Skeletal muscle tissue (tissue), 4 donors: ENCODE measurements around the gene DIP2C. TPM values are rescaled to one million over a fixed set of nuclear protein-coding genes. Genes with fewer than 3 reads are reported as not detected.

Source experiments
- H3K27ac ChIP-seq: one replicate; pipeline ENCODE4 v1.7.0; 2013; ENCODE audit warnings: mild to moderate bottlenecking, low read depth, low read length, inconsistent platforms
- H3K27me3 ChIP-seq, 3 donors: one replicate each; pipeline ENCODE4 v1.7.0; 2013; ENCODE audit warnings: low read length in 3 of 3; ENCODE audit not compliant: control insufficient read depth in 3 of 3, insufficient read depth in 3 of 3
- H3K36me3 ChIP-seq, 3 donors: one replicate each; pipeline ENCODE4 v1.7.0; 2013; ENCODE audit warnings: low read length in 3 of 3; ENCODE audit not compliant: control insufficient read depth in 3 of 3, insufficient read depth in 3 of 3
- H3K4me1 ChIP-seq, 3 donors: one replicate each; pipeline ENCODE4 v1.7.0; 2013; ENCODE audit warnings: low read length in 3 of 3, mild to moderate bottlenecking in 3 of 3; ENCODE audit not compliant: control insufficient read depth in 3 of 3, insufficient read depth in 3 of 3
- H3K4me3 ChIP-seq, 3 donors: one replicate each; pipeline ENCODE4 v1.7.0; 2013; ENCODE audit warnings: low read length in 3 of 3
- H3K9ac ChIP-seq, 3 donors: one replicate each; pipeline ENCODE4 v1.7.0; 2013; ENCODE audit warnings: low read length in 3 of 3, mild to moderate bottlenecking in 3 of 3, moderate library complexity in 2 of 3, low read depth in 1 of 3
- H3K9me3 ChIP-seq, 3 donors: one replicate each; pipeline ENCODE4 v1.7.0; 2013; ENCODE audit warnings: low read length in 3 of 3; ENCODE audit not compliant: control insufficient read depth in 3 of 3
- total RNA-seq: library from RNA; depleted of rRNA; stranded (reverse); fragments of >200 nt; gene quantifications from one replicate; pipeline ENCODE4 v1.2.3, GENCODE V29; 2014
- donor health status: Osteomylitis.

DIP2C gene
- total RNA-seq, 1 donor from 2014 or later: 18.8 TPM

DNA sequence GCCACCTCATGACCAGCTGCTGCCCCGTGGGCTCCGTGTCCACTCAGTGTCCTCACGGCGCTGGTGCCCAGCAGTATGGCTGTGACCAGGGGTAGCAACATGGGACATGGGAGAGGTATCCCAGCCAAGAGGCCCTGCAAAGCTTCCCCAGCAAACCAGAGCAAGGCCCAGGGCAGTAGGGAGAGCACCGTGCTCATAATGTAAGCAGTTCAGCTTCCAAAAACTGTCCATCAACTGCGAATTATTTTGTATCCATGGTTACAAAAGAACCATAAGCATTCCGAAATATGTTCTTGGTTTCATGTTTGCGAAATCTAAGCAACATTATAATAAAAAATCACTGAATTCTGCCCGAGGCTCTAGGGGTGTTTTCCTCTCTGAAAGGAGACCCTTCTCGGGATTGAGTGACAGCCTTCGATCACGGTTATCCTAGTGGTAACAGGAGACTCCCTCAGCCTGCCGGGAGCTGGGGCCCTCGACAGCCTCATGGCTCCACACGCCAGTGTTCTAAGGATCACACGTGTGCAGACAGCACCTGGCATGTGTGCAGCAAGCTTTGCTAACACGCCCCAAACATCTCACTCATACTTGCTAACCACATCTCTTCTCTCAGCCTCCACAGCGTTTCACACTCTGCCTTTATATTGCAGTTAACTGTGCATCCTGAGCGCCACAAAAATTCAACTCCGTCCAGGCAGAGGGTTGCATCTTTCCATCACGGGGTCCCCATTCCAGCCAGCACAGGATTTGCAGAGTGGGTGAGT is 117.6 kb downstream of the DIP2C start:
- Histone ChIP-seq H3K4me1 (peaks cover 11 to 24% (median 16%) of the 10 kb centered on the region in 3 donors), H3K9ac (no peak overlapping the region), H3K9me3 (peaks cover 0 to 2% (median 0%) of the 10 kb centered on the region in 3 donors), H3K27me3 (no peaks in the 10 kb centered on the region), H3K36me3 (no peaks in the 10 kb centered on the region), H3K27ac (no peak overlapping the region), H3K4me3 (no peak overlapping the region)

DNA sequence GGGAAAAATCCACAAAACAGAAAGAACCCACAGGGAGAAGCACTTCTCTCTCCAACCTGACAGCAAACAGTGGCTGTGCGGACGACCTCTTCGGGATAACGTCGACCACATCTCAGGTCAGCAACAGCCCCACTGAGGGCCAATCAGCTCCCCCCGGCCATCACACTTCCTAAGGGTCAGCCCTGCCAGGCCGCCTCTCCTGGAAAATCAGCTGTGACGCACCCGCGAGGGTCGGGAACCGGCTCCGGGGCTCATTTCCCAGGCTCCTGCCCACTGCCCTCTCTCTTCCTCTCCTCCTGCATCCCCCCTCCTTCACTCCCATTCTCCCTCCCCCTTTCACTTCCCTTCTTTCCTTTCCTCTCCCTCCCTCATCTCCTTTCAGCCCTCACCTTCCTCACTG is 118.3 kb downstream of the DIP2C start:
- Histone ChIP-seq H3K9me3 (peaks cover 0 to 2% (median 0%) of the 10 kb centered on the region in 3 donors), H3K4me3 (no peak overlapping the region), H3K27me3 (no peaks in the 10 kb centered on the region), H3K4me1 (peaks cover 10 to 19% (median 12%) of the 10 kb centered on the region in 3 donors), H3K36me3 (no peaks in the 10 kb centered on the region), H3K27ac (no peak overlapping the region), H3K9ac (no peak overlapping the region)

DNA sequence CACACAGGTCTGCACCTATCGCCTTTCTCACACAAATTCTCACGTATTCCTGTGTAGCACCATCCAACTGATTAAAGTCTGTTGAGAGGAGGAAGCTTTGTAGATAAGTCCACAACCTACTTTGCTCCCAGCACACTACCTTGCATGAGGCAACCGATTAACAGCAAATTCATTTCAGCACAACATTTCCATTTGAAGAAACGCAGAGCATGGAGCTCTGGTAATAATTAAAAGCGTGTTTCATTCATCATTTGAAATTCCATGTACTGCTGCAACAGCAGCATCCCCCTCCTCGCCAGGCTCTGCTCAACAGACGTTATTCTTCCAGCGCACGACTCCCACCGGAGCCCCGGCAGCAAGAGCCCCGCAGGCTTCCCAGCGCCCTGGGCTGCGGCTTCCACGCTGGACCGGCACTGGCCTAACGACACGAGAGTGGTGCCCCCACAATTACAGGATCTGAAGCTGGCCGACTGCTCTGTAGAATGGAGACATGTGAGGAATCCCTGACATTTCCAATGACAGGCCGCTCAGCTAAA is 118.8 kb downstream of the DIP2C start:
- H3K9me3 ChIP-seq: peaks cover 0 to 2% (median 0%) of the 10 kb centered on the region in 3 donors
- H3K4me3 ChIP-seq: no peak overlapping the region
- H3K27ac ChIP-seq: no peak overlapping the region
- no peaks in the 10 kb centered on the region for H3K27me3 ChIP-seq
- H3K36me3 ChIP-seq: no peaks in the 10 kb centered on the region
- peaks cover 6 to 14% (median 7%) of the 10 kb centered on the region in 3 donors for H3K4me1 ChIP-seq
- H3K9ac ChIP-seq: no peak overlapping the region

DNA sequence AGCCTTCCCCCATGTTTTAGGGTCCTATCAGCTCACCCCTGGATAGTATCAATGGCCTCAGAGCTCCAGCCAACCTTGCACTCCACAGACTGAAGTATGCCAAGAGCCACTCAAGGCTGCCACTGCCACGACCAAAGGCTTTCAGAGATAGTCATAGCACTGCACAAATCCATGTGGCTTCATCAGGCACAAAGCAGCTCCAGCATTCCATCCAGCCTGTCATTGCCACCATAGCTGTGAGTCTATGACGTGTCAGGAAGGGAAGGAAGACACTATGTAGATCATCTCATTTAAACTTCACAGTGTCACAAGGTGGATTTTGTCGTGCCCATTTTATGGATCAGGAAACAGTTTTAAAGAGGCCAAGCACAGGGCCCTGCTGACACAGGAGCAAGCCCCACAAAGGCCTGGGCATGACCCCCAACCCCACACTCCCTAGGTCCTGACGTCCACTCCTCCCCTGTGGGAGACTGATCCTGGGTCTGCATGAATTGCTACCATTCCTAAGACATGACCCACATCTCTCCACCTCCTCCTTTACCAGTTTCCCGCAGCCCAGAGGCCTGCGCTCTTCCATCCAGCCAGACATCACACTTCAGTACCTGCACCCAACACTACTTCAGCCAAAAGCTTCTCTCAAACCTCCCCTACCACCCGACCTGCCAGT is 119.4 kb downstream of the DIP2C start:
- no peak overlapping the region for H3K27ac ChIP-seq
- H3K27me3 ChIP-seq: no peaks in the 10 kb centered on the region
- no peak overlapping the region for H3K9ac ChIP-seq
- no peak overlapping the region for H3K4me3 ChIP-seq
- H3K4me1 ChIP-seq: peaks cover 3 to 9% (median 5%) of the 10 kb centered on the region in 3 donors
- no peaks in the 10 kb centered on the region for H3K36me3 ChIP-seq
- H3K9me3 ChIP-seq: peaks cover 0 to 2% (median 0%) of the 10 kb centered on the region in 3 donors

DNA sequence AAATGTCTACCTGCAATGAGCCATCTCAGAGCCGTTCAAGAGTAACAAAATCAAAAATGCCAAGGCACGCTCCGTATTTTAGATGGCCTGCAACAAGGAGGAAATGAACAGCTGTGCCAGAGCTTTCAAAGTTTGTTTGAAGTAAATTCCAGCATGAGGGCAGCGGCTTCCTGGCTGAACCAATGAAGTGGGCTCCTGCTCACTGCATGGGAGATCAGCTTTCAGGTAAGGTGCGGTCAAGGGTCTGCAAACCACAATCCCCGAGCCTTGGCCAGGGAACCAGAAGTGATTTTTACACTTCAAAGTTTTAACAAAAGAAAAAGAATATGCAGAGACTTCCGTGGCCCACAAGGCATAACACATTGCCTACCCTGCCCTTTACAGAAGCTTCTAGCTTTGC is 120.6 kb downstream of the DIP2C start:
- Histone ChIP-seq H3K27me3 (no peaks in the 10 kb centered on the region), H3K9ac (no peak overlapping the region), H3K9me3 (peaks cover 0 to 7% (median 1%) of the 10 kb centered on the region in 3 donors), H3K4me1 (peaks cover 3 to 9% (median 5%) of the 10 kb centered on the region in 3 donors), H3K27ac (no peak overlapping the region), H3K36me3 (no peaks in the 10 kb centered on the region), H3K4me3 (no peak overlapping the region)

DNA sequence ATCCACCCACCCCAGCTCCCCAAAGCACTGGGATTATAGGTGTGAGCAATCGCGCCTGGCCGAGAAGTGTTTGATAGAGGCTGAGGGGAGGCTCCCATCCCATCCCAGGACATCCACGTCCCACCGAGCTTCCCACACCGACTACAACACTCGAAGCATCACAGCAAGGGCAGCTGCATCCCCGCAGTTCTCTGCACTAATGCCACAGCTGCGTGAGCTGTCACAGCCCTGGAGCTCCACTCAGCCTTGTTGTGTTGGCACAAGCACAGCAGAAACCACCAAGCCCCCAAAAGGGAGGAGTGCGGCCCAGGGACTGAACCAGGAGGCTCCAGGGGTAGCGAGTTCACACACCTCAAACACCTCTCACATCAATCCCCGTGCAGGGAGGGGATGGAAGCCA is 121.6 kb downstream of the DIP2C start:
- H3K36me3 ChIP-seq: no peaks in the 10 kb centered on the region
- no peaks in the 10 kb centered on the region for H3K27me3 ChIP-seq
- peaks cover 0 to 7% (median 1%) of the 10 kb centered on the region in 3 donors for H3K9me3 ChIP-seq

DNA sequence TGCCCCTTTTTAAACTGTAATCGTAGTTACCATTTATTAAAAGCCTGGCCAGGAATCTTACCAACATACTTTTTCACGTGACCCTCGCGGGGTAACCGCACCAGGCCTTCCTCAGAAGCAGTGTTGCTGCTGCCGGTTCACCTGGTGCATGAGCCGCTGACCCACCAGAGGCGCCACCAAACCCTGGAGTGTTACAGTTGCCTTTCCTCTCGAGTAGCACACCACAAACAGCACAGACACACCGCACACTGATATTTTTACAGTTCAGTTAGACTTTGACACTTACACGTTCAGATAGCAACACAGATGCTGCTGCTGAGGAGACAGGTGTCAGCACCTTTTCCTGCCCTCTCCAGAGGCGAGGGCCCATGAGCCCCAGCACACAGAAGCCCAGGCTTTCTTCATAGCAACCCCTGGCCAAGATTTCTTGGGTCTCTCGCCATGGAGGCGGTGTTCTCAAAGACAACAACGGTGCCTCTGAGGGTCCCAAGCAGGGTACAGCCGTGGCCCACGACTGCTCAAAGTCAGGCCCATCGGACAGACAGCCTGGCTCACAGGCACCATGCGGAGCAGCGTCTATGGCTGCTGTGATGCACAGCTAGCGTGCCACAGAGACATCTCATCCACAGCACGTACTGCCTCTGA is 123.1 kb downstream of the DIP2C start:
- Histone ChIP-seq H3K9me3 (peaks cover 0 to 7% (median 1%) of the 10 kb centered on the region in 3 donors), H3K4me1 (peaks cover 3 to 8% (median 6%) of the 10 kb centered on the region in 3 donors), H3K27me3 (no peaks in the 10 kb centered on the region), H3K27ac (no peak overlapping the region), H3K36me3 (no peaks in the 10 kb centered on the region), H3K4me3 (no peak overlapping the region), H3K9ac (no peak overlapping the region)

More for the DNA sequence above, 121.6 kb downstream of the DIP2C start:
- H3K4me1 ChIP-seq: peaks cover 5 to 12% (median 6%) of the 10 kb centered on the region in 3 donors
- H3K27ac ChIP-seq: no peak overlapping the region
- H3K4me3 ChIP-seq: no peak overlapping the region
- H3K9ac ChIP-seq: no peak overlapping the region

DNA sequence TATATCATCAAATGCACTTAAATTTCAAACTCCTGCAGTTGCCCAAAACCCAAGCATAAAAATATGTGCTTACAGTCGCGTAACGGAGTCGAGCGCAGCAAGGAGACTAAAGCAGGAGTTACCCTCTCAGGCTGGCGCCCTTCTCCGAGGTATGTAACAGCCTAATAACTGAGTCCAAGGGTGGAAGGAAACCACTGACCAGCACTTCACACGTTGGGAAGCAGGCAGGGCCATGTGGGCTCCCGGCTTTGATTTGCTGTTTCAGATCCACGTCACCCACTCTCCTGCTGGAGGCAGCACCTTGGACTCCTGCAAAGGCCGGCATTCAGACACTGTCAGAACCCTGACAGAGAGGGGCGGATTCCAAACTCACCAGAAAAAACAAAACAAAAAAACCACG is 123.8 kb downstream of the DIP2C start:
- Histone ChIP-seq H3K4me1 (peaks cover 3 to 6% (median 6%) of the 10 kb centered on the region in 3 donors), H3K9me3 (peaks cover 0 to 7% (median 1%) of the 10 kb centered on the region in 3 donors), H3K4me3 (no peak overlapping the region), H3K36me3 (no peaks in the 10 kb centered on the region), H3K9ac (no peak overlapping the region), H3K27me3 (no peaks in the 10 kb centered on the region), H3K27ac (no peak overlapping the region)

DNA sequence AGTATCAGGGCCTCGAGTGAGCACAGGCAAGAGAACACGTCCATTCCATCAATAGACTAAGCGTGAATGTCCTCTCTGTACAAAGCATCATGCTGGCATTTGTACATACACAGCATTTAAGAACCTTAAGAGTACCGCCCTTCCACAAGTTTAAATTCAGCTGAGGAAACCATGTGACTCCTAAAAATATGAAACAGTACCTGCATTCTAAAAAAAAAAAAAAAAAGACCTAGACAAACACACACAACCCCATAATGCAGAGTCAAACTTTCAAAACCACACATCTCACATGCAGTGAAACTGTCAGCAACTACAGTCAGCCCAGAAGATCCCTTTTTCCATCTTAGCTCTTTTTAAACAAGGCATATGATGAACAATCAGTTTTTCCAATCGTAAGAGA is 124.3 kb downstream of the DIP2C start:
- H3K27me3 ChIP-seq: no peaks in the 10 kb centered on the region
- peaks cover 3 to 6% (median 6%) of the 10 kb centered on the region in 3 donors for H3K4me1 ChIP-seq
- peaks cover 0 to 7% (median 1%) of the 10 kb centered on the region in 3 donors for H3K9me3 ChIP-seq
- no peak overlapping the region for H3K9ac ChIP-seq
- no peak overlapping the region for H3K4me3 ChIP-seq
- H3K27ac ChIP-seq: no peak overlapping the region
- no peaks in the 10 kb centered on the region for H3K36me3 ChIP-seq
